Measurements from ENCODE around the gene MARCHF10.

The MARCHF10 gene

GRCh38 chr17:62681061-62681938 lies 126.8 kb downstream of the MARCHF10 start:
- H3K36me3 ChIP-seq (ENCODE audit: control insufficient read depth, insufficient read depth, low read length), result no peaks in the 10 kb centered on the region
- no peaks in the 10 kb centered on the region for H3K9me3 ChIP-seq (ENCODE audit: control insufficient read depth, low read length)
- H3K4me3 ChIP-seq (ENCODE audit: low read length), result no peak overlapping the region
- H3K27me3 ChIP-seq (ENCODE audit: control insufficient read depth, insufficient read depth, low read length), result no peaks in the 10 kb centered on the region
- no peaks in the 10 kb centered on the region for H3K4me1 ChIP-seq (ENCODE audit: control insufficient read depth, insufficient read depth, low read length)
- H3K9ac ChIP-seq (ENCODE audit: low read length), result no peak overlapping the region

GRCh38 chr17:62680541-62681052 lies 127.5 kb downstream of the MARCHF10 start:
- H3K36me3 ChIP-seq (ENCODE audit: control insufficient read depth, insufficient read depth, low read length), result no peaks in the 10 kb centered on the region

GRCh38 chr17:62679866-62680377 lies 128.2 kb downstream of the MARCHF10 start:
- Histone ChIP-seq H3K36me3 (ENCODE audit: control insufficient read depth, insufficient read depth, low read length) (no peaks in the 10 kb centered on the region), H3K9me3 (ENCODE audit: control insufficient read depth, low read length) (no peaks in the 10 kb centered on the region), H3K9ac (ENCODE audit: low read length) (no peak overlapping the region), H3K4me3 (ENCODE audit: low read length) (no peak overlapping the region), H3K4me1 (ENCODE audit: control insufficient read depth, insufficient read depth, low read length) (no peaks in the 10 kb centered on the region), H3K27me3 (ENCODE audit: control insufficient read depth, insufficient read depth, low read length) (no peaks in the 10 kb centered on the region)

More at GRCh38 chr17:62680541-62681052, 127.5 kb downstream of the MARCHF10 start:
- H3K9me3 ChIP-seq (ENCODE audit: control insufficient read depth, low read length), result no peaks in the 10 kb centered on the region
- no peak overlapping the region for H3K4me3 ChIP-seq (ENCODE audit: low read length)
- H3K4me1 ChIP-seq (ENCODE audit: control insufficient read depth, insufficient read depth, low read length), result no peaks in the 10 kb centered on the region
- H3K27me3 ChIP-seq (ENCODE audit: control insufficient read depth, insufficient read depth, low read length), result no peaks in the 10 kb centered on the region
- no peak overlapping the region for H3K9ac ChIP-seq (ENCODE audit: low read length)

DNA sequence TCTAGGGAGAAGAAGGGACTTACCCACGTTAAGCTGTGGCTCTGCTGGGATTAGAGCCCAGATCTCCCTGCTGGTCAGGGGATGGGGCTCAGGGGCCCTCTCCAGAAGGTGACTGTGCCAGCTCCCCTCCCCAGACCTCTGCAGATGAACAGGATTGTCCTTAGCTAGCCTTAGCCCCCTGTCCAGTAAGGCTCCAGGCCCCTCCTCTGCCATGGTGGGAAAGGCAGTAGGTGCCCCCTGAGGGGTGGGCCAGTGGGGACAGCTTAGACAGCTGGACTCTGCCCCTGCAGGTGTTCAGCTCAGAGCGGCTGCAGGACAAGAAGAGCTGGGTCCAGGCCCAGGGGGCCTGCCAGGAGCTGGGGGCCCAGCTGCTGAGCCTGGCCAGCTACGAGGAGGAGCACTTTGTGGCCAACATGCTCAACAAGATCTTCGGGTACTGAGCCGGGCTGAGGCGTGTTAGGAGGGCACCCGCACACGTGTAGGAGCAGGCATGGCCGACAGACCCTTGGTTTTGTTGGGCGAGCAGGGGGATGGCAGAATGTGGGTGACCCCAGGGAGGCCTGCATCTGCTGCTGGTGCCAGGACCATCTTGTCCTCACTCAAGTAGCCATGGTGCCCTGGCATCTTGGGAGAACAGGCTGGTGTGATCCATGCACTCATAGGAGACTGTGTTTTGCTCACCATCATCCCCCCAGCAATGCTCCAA lies 129.7 kb downstream of the MARCHF10 start:
- no peak overlapping the region for H3K9ac ChIP-seq (ENCODE audit: low read length)
- H3K4me1 ChIP-seq (ENCODE audit: control insufficient read depth, insufficient read depth, low read length), result no peaks in the 10 kb centered on the region
- H3K4me3 ChIP-seq (ENCODE audit: low read length), result no peak overlapping the region
- no peaks in the 10 kb centered on the region for H3K9me3 ChIP-seq (ENCODE audit: control insufficient read depth, low read length)
- no peaks in the 10 kb centered on the region for H3K27me3 ChIP-seq (ENCODE audit: control insufficient read depth, insufficient read depth, low read length)
- H3K36me3 ChIP-seq (ENCODE audit: control insufficient read depth, insufficient read depth, low read length), result no peaks in the 10 kb centered on the region

DNA sequence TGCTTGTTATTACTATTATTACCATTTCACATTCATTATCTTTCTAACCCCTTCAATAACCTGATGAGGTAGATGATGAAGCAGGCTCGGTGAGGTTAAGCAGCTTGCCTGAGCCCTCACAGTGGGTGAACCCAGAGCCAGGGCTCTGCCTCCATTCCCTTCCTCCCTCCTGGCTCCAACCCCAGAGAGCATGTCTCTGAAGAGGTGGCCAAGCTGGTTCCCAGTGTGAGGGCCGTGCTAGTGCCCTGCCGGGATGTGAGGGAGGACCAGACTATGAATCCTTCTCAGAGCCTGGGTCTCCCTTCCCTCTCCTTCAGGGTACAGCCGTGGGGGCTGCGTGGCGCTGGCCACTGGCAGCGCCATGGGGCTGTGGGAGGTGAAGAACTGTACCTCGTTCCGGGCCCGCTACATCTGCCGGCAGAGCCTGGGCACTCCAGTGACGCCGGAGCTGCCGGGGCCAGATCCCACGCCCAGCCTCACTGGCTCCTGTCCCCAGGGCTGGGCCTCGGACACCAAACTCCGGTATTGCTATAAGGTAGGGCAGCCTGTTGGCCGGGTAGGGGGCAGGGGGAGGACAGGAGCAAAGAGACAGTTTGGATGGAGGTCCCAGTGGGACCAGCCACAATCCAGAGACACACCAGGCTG lies 131.0 kb downstream of the MARCHF10 start:
- Histone ChIP-seq H3K9ac (ENCODE audit: low read length) (no peak overlapping the region), H3K4me1 (ENCODE audit: control insufficient read depth, insufficient read depth, low read length) (peaks cover 2% of the 10 kb centered on the region), H3K4me3 (ENCODE audit: low read length) (no peak overlapping the region), H3K9me3 (ENCODE audit: control insufficient read depth, low read length) (no peaks in the 10 kb centered on the region), H3K27me3 (ENCODE audit: control insufficient read depth, insufficient read depth, low read length) (no peaks in the 10 kb centered on the region), H3K36me3 (ENCODE audit: control insufficient read depth, insufficient read depth, low read length) (no peaks in the 10 kb centered on the region)

DNA sequence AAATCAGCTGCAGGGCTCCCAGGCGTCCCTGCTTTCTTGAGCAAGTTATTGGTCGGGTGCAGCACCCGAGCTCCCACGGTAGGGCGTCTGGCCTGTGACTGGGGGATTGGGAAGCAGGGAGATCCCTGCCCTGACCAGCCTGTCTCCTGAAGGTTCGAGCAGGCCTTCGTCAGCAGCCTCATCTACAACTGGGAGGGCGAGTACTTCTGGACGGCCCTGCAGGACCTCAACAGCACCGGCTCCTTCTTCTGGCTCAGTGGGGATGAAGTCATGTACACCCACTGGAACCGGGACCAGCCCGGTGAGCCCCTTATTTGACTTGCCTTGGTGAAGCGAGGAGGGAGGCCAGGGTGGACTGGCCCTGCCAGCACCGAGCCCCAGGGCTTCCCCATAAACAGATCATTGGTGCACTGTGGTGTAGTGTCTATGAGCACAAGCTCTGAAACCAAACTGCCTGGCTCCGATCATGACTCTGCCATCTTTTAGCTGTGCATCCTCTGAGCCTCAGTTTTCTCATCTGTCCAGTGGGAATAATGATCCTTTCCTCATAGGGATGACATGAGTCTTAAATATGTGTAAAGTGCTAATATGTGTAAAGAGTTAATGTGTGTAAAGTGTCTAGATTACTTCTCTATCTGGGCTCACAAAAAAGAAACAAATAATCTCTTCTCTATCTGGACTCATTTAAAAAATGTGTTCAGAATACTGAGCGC lies 131.7 kb downstream of the MARCHF10 start:
- Histone ChIP-seq H3K36me3 (ENCODE audit: control insufficient read depth, insufficient read depth, low read length) (no peaks in the 10 kb centered on the region), H3K4me1 (ENCODE audit: control insufficient read depth, insufficient read depth, low read length) (peaks cover 8% of the 10 kb centered on the region), H3K27me3 (ENCODE audit: control insufficient read depth, insufficient read depth, low read length) (no peaks in the 10 kb centered on the region), H3K9me3 (ENCODE audit: control insufficient read depth, low read length) (no peaks in the 10 kb centered on the region), H3K9ac (ENCODE audit: low read length) (no peak overlapping the region), H3K4me3 (ENCODE audit: low read length) (no peak overlapping the region)

- no peak overlapping the region for H3K9ac ChIP-seq (ENCODE audit: low read length)
- no peaks in the 10 kb centered on the region for H3K27me3 ChIP-seq (ENCODE audit: control insufficient read depth, insufficient read depth, low read length)
- peaks cover 8% of the 10 kb centered on the region for H3K4me1 ChIP-seq (ENCODE audit: control insufficient read depth, insufficient read depth, low read length)
Observed at GRCh38 chr17:62675701-62676100, 132.4 kb downstream of the MARCHF10 start.

GRCh38 chr17:62675260-62675659 lies 132.9 kb downstream of the MARCHF10 start:
- no peak overlapping the region for H3K9ac ChIP-seq (ENCODE audit: low read length)

More at GRCh38 chr17:62675701-62676100, 132.4 kb downstream of the MARCHF10 start:
- H3K36me3 ChIP-seq (ENCODE audit: control insufficient read depth, insufficient read depth, low read length), result no peaks in the 10 kb centered on the region
- H3K9me3 ChIP-seq (ENCODE audit: control insufficient read depth, low read length), result no peaks in the 10 kb centered on the region
- H3K4me3 ChIP-seq (ENCODE audit: low read length), result no peak overlapping the region

GRCh38 chr17:62674841-62675240 lies 133.3 kb downstream of the MARCHF10 start:
- no peaks in the 10 kb centered on the region for H3K9me3 ChIP-seq (ENCODE audit: control insufficient read depth, low read length)
- no peak overlapping the region for H3K4me3 ChIP-seq (ENCODE audit: low read length)
- no peak overlapping the region for H3K9ac ChIP-seq (ENCODE audit: low read length)
- no peaks in the 10 kb centered on the region for H3K27me3 ChIP-seq (ENCODE audit: control insufficient read depth, insufficient read depth, low read length)
- H3K36me3 ChIP-seq (ENCODE audit: control insufficient read depth, insufficient read depth, low read length), result no peaks in the 10 kb centered on the region
- H3K4me1 ChIP-seq (ENCODE audit: control insufficient read depth, insufficient read depth, low read length), result peaks cover 8% of the 10 kb centered on the region

More at GRCh38 chr17:62675260-62675659, 132.9 kb downstream of the MARCHF10 start:
- H3K36me3 ChIP-seq (ENCODE audit: control insufficient read depth, insufficient read depth, low read length), result no peaks in the 10 kb centered on the region
- H3K4me3 ChIP-seq (ENCODE audit: low read length), result no peak overlapping the region
- H3K27me3 ChIP-seq (ENCODE audit: control insufficient read depth, insufficient read depth, low read length), result no peaks in the 10 kb centered on the region
- peaks cover 8% of the 10 kb centered on the region for H3K4me1 ChIP-seq (ENCODE audit: control insufficient read depth, insufficient read depth, low read length)
- no peaks in the 10 kb centered on the region for H3K9me3 ChIP-seq (ENCODE audit: control insufficient read depth, low read length)

- Histone ChIP-seq H3K4me1 (ENCODE audit: control insufficient read depth, insufficient read depth, low read length) (peaks cover 8% of the 10 kb centered on the region), H3K4me3 (ENCODE audit: low read length) (no peak overlapping the region), H3K36me3 (ENCODE audit: control insufficient read depth, insufficient read depth, low read length) (no peaks in the 10 kb centered on the region), H3K27me3 (ENCODE audit: control insufficient read depth, insufficient read depth, low read length) (no peaks in the 10 kb centered on the region), H3K9me3 (ENCODE audit: control insufficient read depth, low read length) (no peaks in the 10 kb centered on the region), H3K9ac (ENCODE audit: low read length) (no peak overlapping the region)
Observed at GRCh38 chr17:62674363-62674739, 133.8 kb downstream of the MARCHF10 start.

- no peaks in the 10 kb centered on the region for H3K9me3 ChIP-seq (ENCODE audit: control insufficient read depth, low read length)
- H3K36me3 ChIP-seq (ENCODE audit: control insufficient read depth, insufficient read depth, low read length), result no peaks in the 10 kb centered on the region
- no peak overlapping the region for H3K4me3 ChIP-seq (ENCODE audit: low read length)
- H3K9ac ChIP-seq (ENCODE audit: low read length), result no peak overlapping the region
- H3K4me1 ChIP-seq (ENCODE audit: control insufficient read depth, insufficient read depth, low read length), result peaks cover 8% of the 10 kb centered on the region
- H3K27me3 ChIP-seq (ENCODE audit: control insufficient read depth, insufficient read depth, low read length), result no peaks in the 10 kb centered on the region
Observed at GRCh38 chr17:62673614-62674362, 134.3 kb downstream of the MARCHF10 start.

Data from mucosa of stomach (tissue), 1 donor.